ENCODE data around the gene ATP2C2.

The ATP2C2 gene

GRCh38 chr16:84370723-84371552 is 2.6 kb downstream of the ATP2C2 start:
- no peak for TF ChIP-seq CTCF (conservative IDR thresholded peaks at IDR 0.05; ENCODE audit: low read length)
- DNase-seq (ENCODE audit: low read depth): no peak
- no peak overlapping the region for H3K4me3 ChIP-seq (ENCODE audit: low read length)

GRCh38 chr16:84371553-84371865 is 3.2 kb downstream of the ATP2C2 start:
- H3K4me3 ChIP-seq (ENCODE audit: low read length): no peak overlapping the region
- DNase-seq (ENCODE audit: low read depth): no peak
- TF ChIP-seq CTCF (conservative IDR thresholded peaks at IDR 0.05; ENCODE audit: low read length): no peak

GRCh38 chr16:84373907-84374489 is 5.7 kb downstream of the ATP2C2 start:
- no peak for DNase-seq (ENCODE audit: low read depth)
- no peak for TF ChIP-seq CTCF (conservative IDR thresholded peaks at IDR 0.05; ENCODE audit: low read length)
- no peak overlapping the region for H3K4me3 ChIP-seq (ENCODE audit: low read length)

GRCh38 chr16:84378099-84378498 is 9.8 kb downstream of the ATP2C2 start:
- no peak overlapping the region for H3K4me3 ChIP-seq (ENCODE audit: low read length)
- no peak for DNase-seq (ENCODE audit: low read depth)
- no peak for TF ChIP-seq CTCF (conservative IDR thresholded peaks at IDR 0.05; ENCODE audit: low read length)

GRCh38 chr16:84378567-84378966 is 10.2 kb downstream of the ATP2C2 start:
- no peak overlapping the region for H3K4me3 ChIP-seq (ENCODE audit: low read length)
- no peak for TF ChIP-seq CTCF (conservative IDR thresholded peaks at IDR 0.05; ENCODE audit: low read length)

GRCh38 chr16:84379008-84379708 is 10.8 kb downstream of the ATP2C2 start:
- no peak for DNase-seq (ENCODE audit: low read depth)
- no peak for TF ChIP-seq CTCF (conservative IDR thresholded peaks at IDR 0.05; ENCODE audit: low read length)

More at GRCh38 chr16:84378567-84378966, 10.2 kb downstream of the ATP2C2 start:
- DNase-seq (ENCODE audit: low read depth): no peak

More at GRCh38 chr16:84379008-84379708, 10.8 kb downstream of the ATP2C2 start:
- no peak overlapping the region for H3K4me3 ChIP-seq (ENCODE audit: low read length)
